ENCODE measurements around the gene DDX23. TPM values are rescaled to one million over a fixed set of nuclear protein-coding genes. Genes with fewer than 3 reads are reported as not detected.
"Not testable (repeated sequence)": the region's sequence is repeated elsewhere in the genome, so short reads cannot be mapped to it uniquely, and the experiment has no call there.

DDX23 gene
- total RNA-seq, 1 donor from 2014 or later = 68.7 TPM

- no peak for DNase-seq (ENCODE audit: low read depth)
- Histone ChIP-seq H3K27me3 (ENCODE audit: control insufficient read depth, insufficient read depth, low read length) (no peaks in the 10 kb centered on the region), H3K4me3 (ENCODE audit: low read depth, low read length) (no peak overlapping the region), H3K36me3 (ENCODE audit: control insufficient read depth, insufficient read depth, low read length) (no peaks in the 10 kb centered on the region)
- no peak for FAIRE-seq
- no peak for TF ChIP-seq CTCF (IDR thresholded peaks at IDR 0.05; ENCODE audit: insufficient read depth, low read length, severe bottlenecking)
Measured at GRCh38 chr12:48880647-48881046, 28.7 kb upstream of the DDX23 start.

GRCh38 chr12:48878548-48878947 lies 26.6 kb upstream of the DDX23 start:
- H3K27me3 ChIP-seq (ENCODE audit: control insufficient read depth, insufficient read depth, low read length) = no peaks in the 10 kb centered on the region
- no peaks in the 10 kb centered on the region for H3K36me3 ChIP-seq (ENCODE audit: control insufficient read depth, insufficient read depth, low read length)
- TF ChIP-seq CTCF (IDR thresholded peaks at IDR 0.05; ENCODE audit: insufficient read depth, low read length, severe bottlenecking) = no peak
- DNase-seq (ENCODE audit: low read depth) (no peak), FAIRE-seq (no peak)
- no peak overlapping the region for H3K4me3 ChIP-seq (ENCODE audit: low read depth, low read length)

GRCh38 chr12:48875944-48876515 lies 24.1 kb upstream of the DDX23 start:
- Histone ChIP-seq H3K36me3 (ENCODE audit: control insufficient read depth, insufficient read depth, low read length) (no peaks in the 10 kb centered on the region), H3K4me3 (ENCODE audit: low read depth, low read length) (no peak overlapping the region), H3K27me3 (ENCODE audit: control insufficient read depth, insufficient read depth, low read length) (no peaks in the 10 kb centered on the region)
- FAIRE-seq (no peak), DNase-seq (ENCODE audit: low read depth) (no peak)
- no peak for TF ChIP-seq CTCF (IDR thresholded peaks at IDR 0.05; ENCODE audit: insufficient read depth, low read length, severe bottlenecking)

GRCh38 chr12:48873534-48873933 lies 21.6 kb upstream of the DDX23 start:
- H3K27me3 ChIP-seq (ENCODE audit: control insufficient read depth, insufficient read depth, low read length); H3K36me3 ChIP-seq (ENCODE audit: control insufficient read depth, insufficient read depth, low read length); FAIRE-seq; DNase-seq (ENCODE audit: low read depth); H3K4me3 ChIP-seq (ENCODE audit: low read depth, low read length): not testable (repeated sequence)

GRCh38 chr12:48873096-48873495 lies 21.1 kb upstream of the DDX23 start:
- no peaks in the 10 kb centered on the region for H3K36me3 ChIP-seq (ENCODE audit: control insufficient read depth, insufficient read depth, low read length)
- no peak for TF ChIP-seq CTCF (IDR thresholded peaks at IDR 0.05; ENCODE audit: insufficient read depth, low read length, severe bottlenecking)
- DNase-seq (ENCODE audit: low read depth) (no peak), FAIRE-seq (no peak)
- H3K27me3 ChIP-seq (ENCODE audit: control insufficient read depth, insufficient read depth, low read length) = no peaks in the 10 kb centered on the region
- H3K4me3 ChIP-seq (ENCODE audit: low read depth, low read length) = no peak overlapping the region

GRCh38 chr12:48869191-48869590 lies 17.2 kb upstream of the DDX23 start:
- no peaks in the 10 kb centered on the region for H3K36me3 ChIP-seq (ENCODE audit: control insufficient read depth, insufficient read depth, low read length)
- H3K4me3 ChIP-seq (ENCODE audit: low read depth, low read length) = no peak overlapping the region
- DNase-seq (ENCODE audit: low read depth) = no peak
- FAIRE-seq = no peak
- H3K27me3 ChIP-seq (ENCODE audit: control insufficient read depth, insufficient read depth, low read length) = no peaks in the 10 kb centered on the region
- TF ChIP-seq CTCF (IDR thresholded peaks at IDR 0.05; ENCODE audit: insufficient read depth, low read length, severe bottlenecking) = no peak
